Endothelial cell (in vitro differentiated cells): ENCODE data around the gene MTHFSD. TPM values are rescaled to one million over a fixed set of nuclear protein-coding genes. Genes with fewer than 3 reads are reported as not detected.

Source experiments
- DNase-seq: peaks from one replicate; pipeline ENCODE4 v3.0.0; 2021; ENCODE audit warnings: low spot score
- H3K27ac Mint-ChIP-seq: one replicate; pipeline ENCODE4 v1.8.0; 2021; ENCODE audit warnings: mixed read lengths, inconsistent platforms; ENCODE audit not compliant: unreplicated experiment
- H3K27me3 Mint-ChIP-seq: one replicate; pipeline ENCODE4 v1.8.0; 2021; ENCODE audit warnings: mild to moderate bottlenecking, moderate library complexity, mixed read lengths, inconsistent platforms; ENCODE audit not compliant: unreplicated experiment
- H3K36me3 Mint-ChIP-seq: one replicate; pipeline ENCODE4 v1.8.0; 2021; ENCODE audit warnings: mild to moderate bottlenecking, low read depth, mixed read lengths, inconsistent platforms; ENCODE audit not compliant: unreplicated experiment
- H3K4me1 Mint-ChIP-seq: one replicate; pipeline ENCODE4 v1.8.0; 2021; ENCODE audit warnings: mild to moderate bottlenecking, mixed read lengths, inconsistent platforms; ENCODE audit not compliant: unreplicated experiment
- H3K4me3 Mint-ChIP-seq: one replicate; pipeline ENCODE4 v1.8.0; 2021; ENCODE audit warnings: mild to moderate bottlenecking, mixed read lengths, inconsistent platforms; ENCODE audit not compliant: unreplicated experiment
- H3K9me3 Mint-ChIP-seq: one replicate; pipeline ENCODE4 v1.8.0; 2021; ENCODE audit warnings: mixed read lengths, inconsistent platforms; ENCODE audit not compliant: unreplicated experiment
- CTCF ChIP-seq: fragments of 200-600 bp; sonication (generic); IDR thresholded peaks from one replicate; pipeline ENCODE4 v1.5.0; 2021; ENCODE audit warnings: antibody characterized with exemption; ENCODE audit not compliant: unreplicated experiment
- total RNA-seq: library from RNA; stranded (reverse); fragmentation: NEBNext Ultra II Directional; extraction: Animal tissue kit (Norgen Biotek cat#: 25700); gene quantifications from one replicate; pipeline ENCODE4 v1.2.1, GENCODE V29; 2021; ENCODE audit not compliant: unreplicated experiment

Gene MTHFSD
- total RNA-seq, 1 donor from 2014 or later, result 30.6 TPM

- no peaks in the 10 kb centered on the region for H3K9me3 Mint-ChIP-seq
- H3K27me3 Mint-ChIP-seq, result peaks cover 22% of the 10 kb centered on the region
- no peaks in the 10 kb centered on the region for H3K36me3 Mint-ChIP-seq
- no peak overlapping the region for H3K4me3 Mint-ChIP-seq
- peaks cover 4% of the 10 kb centered on the region for H3K4me1 Mint-ChIP-seq
- no peak overlapping the region for H3K27ac Mint-ChIP-seq
- no peak for TF ChIP-seq CTCF
- DNase-seq, result no peak
Measured at GRCh38 chr16:86492961-86493629, 61.9 kb downstream of the MTHFSD start.

- Mint-ChIP-seq H3K4me3 (no peak overlapping the region), H3K4me1 (peaks cover 4% of the 10 kb centered on the region), H3K27ac (no peak overlapping the region), H3K36me3 (no peaks in the 10 kb centered on the region), H3K9me3 (no peaks in the 10 kb centered on the region), H3K27me3 (peaks cover 22% of the 10 kb centered on the region)
- TF ChIP-seq CTCF, result no peak
- DNase-seq, result no peak
Measured at GRCh38 chr16:86492267-86492960, 62.6 kb downstream of the MTHFSD start.

GRCh38 chr16:86491640-86492023 lies 63.4 kb downstream of the MTHFSD start:
- Mint-ChIP-seq H3K36me3 (no peaks in the 10 kb centered on the region), H3K4me3 (no peak overlapping the region), H3K27me3 (peaks cover 24% of the 10 kb centered on the region), H3K27ac (no peak overlapping the region), H3K4me1 (no peaks in the 10 kb centered on the region), H3K9me3 (no peaks in the 10 kb centered on the region)
- DNase-seq, result no peak
- TF ChIP-seq CTCF, result no peak

- no peak overlapping the region for H3K27ac Mint-ChIP-seq
- no peak overlapping the region for H3K4me3 Mint-ChIP-seq
- H3K4me1 Mint-ChIP-seq, result no peaks in the 10 kb centered on the region
- H3K36me3 Mint-ChIP-seq, result no peaks in the 10 kb centered on the region
- no peak for TF ChIP-seq CTCF
- no peak for DNase-seq
- no peaks in the 10 kb centered on the region for H3K9me3 Mint-ChIP-seq
- peaks cover 22% of the 10 kb centered on the region for H3K27me3 Mint-ChIP-seq
Measured at GRCh38 chr16:86490859-86491639, 64.0 kb downstream of the MTHFSD start.
